Measurements from ENCODE around the gene ERI2. TPM values are rescaled to one million over a fixed set of nuclear protein-coding genes. Genes with fewer than 3 reads are reported as not detected.
A peak's percentile ranks its signal among the peaks of the same experiment; 100 is the strongest.

Gene ERI2, protein sequence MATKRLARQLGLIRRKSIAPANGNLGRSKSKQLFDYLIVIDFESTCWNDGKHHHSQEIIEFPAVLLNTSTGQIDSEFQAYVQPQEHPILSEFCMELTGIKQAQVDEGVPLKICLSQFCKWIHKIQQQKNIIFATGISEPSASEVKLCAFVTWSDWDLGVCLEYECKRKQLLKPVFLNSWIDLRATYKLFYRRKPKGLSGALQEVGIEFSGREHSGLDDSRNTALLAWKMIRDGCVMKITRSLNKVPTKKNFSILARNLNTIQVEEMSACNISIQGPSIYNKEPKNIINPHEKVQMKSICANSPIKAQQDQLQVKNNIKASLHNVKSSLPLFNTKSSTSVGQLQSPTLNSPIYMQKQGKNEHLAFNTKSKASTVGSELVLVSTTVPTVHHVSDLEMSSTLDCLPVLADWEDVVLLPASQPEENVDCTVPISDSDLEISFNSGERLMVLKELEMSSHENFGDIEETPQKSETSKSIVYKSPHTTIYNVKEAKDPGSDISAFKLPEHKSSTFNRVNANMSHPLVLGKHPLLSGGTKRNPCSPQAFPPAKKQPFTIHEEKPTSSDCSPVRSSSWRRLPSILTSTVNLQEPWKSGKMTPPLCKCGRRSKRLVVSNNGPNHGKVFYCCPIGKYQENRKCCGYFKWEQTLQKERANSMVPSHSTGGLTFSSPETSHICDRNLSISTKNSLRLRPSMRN
- 11.5 TPM for total RNA-seq

DNA sequence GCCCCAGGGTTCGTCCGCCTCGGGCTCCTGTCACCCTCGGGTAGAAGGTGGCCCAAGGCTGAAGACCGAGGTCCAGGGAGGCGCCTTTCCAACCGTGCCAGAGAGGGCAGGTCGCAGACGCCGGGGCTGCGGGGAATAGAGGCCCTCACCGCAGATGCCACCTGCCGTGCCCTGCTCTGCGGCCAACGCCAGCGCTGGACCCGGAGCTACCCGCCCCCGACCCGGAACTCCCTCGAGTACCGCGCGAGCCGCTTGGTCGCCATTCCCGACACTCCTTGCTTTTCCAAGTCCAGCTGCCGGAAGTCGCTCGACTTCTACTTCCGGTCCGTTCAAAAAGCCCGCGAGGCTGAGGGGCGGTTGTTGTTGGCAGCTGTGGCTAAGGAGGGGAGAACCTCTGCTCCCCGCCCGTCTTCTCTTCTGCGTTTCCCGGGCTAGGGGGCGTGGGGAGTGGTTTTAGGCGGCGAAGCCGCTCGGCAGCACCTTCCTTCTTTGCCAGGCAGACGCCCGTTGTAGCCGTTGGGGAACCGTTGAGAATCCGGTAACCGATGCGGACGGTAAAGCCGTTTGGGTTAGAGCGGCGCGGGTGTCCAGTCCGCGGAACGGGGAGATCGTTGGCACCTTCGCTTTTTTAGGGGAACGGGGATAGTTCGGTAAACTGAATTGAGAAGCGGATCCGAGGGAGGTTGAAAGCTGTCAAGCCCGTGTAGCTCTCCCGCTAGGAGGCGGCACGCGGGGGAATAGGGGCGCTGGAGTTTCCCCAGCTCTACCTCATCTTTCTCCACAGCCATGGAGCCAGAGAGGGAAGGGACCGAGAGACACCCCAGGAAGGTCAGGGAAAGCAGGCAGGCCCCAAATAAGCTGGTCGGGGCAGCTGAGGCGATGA, at the start of gene ERI2, which contains the start of gene REXO5:
TSS of gene ERI2 (minus strand) at position 305 of the 883 bp plus-strand sequence. CDS start at position 263, 42 bp downstream.
TSS of gene REXO5 (plus strand) at position 360 of the 883 bp plus-strand sequence. CDS start at position 787, 427 bp downstream.
- H3K4me1 ChIP-seq (ENCODE audit: control insufficient read depth in 3 of 3, insufficient read depth in 3 of 3, low read length in 3 of 3), result peaks cover 9 to 12% (median 10%) of the 10 kb centered on the region in 3 donors
- H3K9me3 ChIP-seq (ENCODE audit: control insufficient read depth in 3 of 3, low read length in 3 of 3), result no peaks in the 10 kb centered on the region
- no peaks in the 10 kb centered on the region for H3K27me3 ChIP-seq (ENCODE audit: control insufficient read depth in 3 of 3, insufficient read depth in 3 of 3, low read length in 3 of 3)
- H3K4me3 ChIP-seq (ENCODE audit: low read length in 3 of 3), result peak within 1 kb of the TSS; percentile 93 to 98 (median 93)
- peak within 1 kb of the TSS; percentile 76 for H3K27ac ChIP-seq (ENCODE audit: low read depth, low read length)
- peak within 1 kb of the TSS; percentile 89 to 97 (median 94) for H3K9ac ChIP-seq (ENCODE audit: low read depth in 1 of 3, low read length in 3 of 3)
- peaks cover 0 to 4% (median 0%) of the 10 kb centered on the region in 3 donors for H3K36me3 ChIP-seq (ENCODE audit: control insufficient read depth in 3 of 3, insufficient read depth in 3 of 3, low read length in 3 of 3)

DNA sequence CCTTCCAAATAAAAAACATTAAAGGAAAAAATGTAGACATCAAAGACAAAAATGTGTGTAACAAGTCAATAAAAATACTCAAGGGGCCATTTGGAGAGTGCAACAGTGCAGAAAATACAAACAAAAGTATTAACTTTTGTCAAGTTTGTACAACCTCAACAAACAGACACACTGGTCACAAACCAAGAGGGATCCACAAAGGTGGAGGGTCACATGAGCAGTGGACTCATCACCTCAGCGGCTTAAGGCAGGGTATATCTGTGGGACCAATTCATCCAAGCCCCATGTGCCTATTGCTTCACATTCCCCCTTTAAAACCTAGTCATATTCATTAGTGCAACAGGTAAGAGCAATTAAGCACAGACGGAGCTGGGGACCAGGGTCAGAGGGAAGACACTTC, 48.7 kb upstream of the ERI2 start:
- Histone ChIP-seq H3K4me1 (ENCODE audit: control insufficient read depth in 3 of 3, insufficient read depth in 3 of 3, low read length in 3 of 3) (peaks cover 19 to 23% (median 22%) of the 10 kb centered on the region in 3 donors), H3K27ac (ENCODE audit: low read depth, low read length) (no peak overlapping the region), H3K9ac (ENCODE audit: low read depth in 1 of 3, low read length in 3 of 3) (no peak overlapping the region), H3K9me3 (ENCODE audit: control insufficient read depth in 3 of 3, low read length in 3 of 3) (no peaks in the 10 kb centered on the region), H3K4me3 (ENCODE audit: low read length in 3 of 3) (no peak overlapping the region), H3K36me3 (ENCODE audit: control insufficient read depth in 3 of 3, insufficient read depth in 3 of 3, low read length in 3 of 3) (peaks cover 2 to 10% (median 6%) of the 10 kb centered on the region in 3 donors), H3K27me3 (ENCODE audit: control insufficient read depth in 3 of 3, insufficient read depth in 3 of 3, low read length in 3 of 3) (no peaks in the 10 kb centered on the region)

- Histone ChIP-seq H3K36me3 (ENCODE audit: control insufficient read depth in 3 of 3, insufficient read depth in 3 of 3, low read length in 3 of 3) (peaks cover 2 to 6% (median 3%) of the 10 kb centered on the region in 3 donors), H3K9me3 (ENCODE audit: control insufficient read depth in 3 of 3, low read length in 3 of 3) (no peaks in the 10 kb centered on the region), H3K27me3 (ENCODE audit: control insufficient read depth in 3 of 3, insufficient read depth in 3 of 3, low read length in 3 of 3) (no peaks in the 10 kb centered on the region), H3K4me1 (ENCODE audit: control insufficient read depth in 3 of 3, insufficient read depth in 3 of 3, low read length in 3 of 3) (peaks cover 15 to 20% (median 19%) of the 10 kb centered on the region in 3 donors), H3K4me3 (ENCODE audit: low read length in 3 of 3) (no peak overlapping the region), H3K27ac (ENCODE audit: low read depth, low read length) (no peak overlapping the region), H3K9ac (ENCODE audit: low read depth in 1 of 3, low read length in 3 of 3) (no peak overlapping the region)
Observed at GRCh38 chr16:20853981-20854620, 47.8 kb upstream of the ERI2 start.

GRCh38 chr16:20853143-20853542, 46.9 kb upstream of the ERI2 start:
- Histone ChIP-seq H3K9ac (ENCODE audit: low read depth in 1 of 3, low read length in 3 of 3) (no peak overlapping the region), H3K27me3 (ENCODE audit: control insufficient read depth in 3 of 3, insufficient read depth in 3 of 3, low read length in 3 of 3) (no peaks in the 10 kb centered on the region), H3K36me3 (ENCODE audit: control insufficient read depth in 3 of 3, insufficient read depth in 3 of 3, low read length in 3 of 3) (peaks cover 2 to 6% (median 3%) of the 10 kb centered on the region in 3 donors), H3K27ac (ENCODE audit: low read depth, low read length) (no peak overlapping the region), H3K4me1 (ENCODE audit: control insufficient read depth in 3 of 3, insufficient read depth in 3 of 3, low read length in 3 of 3) (peaks cover 15 to 20% (median 19%) of the 10 kb centered on the region in 3 donors), H3K9me3 (ENCODE audit: control insufficient read depth in 3 of 3, low read length in 3 of 3) (no peaks in the 10 kb centered on the region), H3K4me3 (ENCODE audit: low read length in 3 of 3) (no peak overlapping the region)

- Histone ChIP-seq H3K4me1 (ENCODE audit: control insufficient read depth in 3 of 3, insufficient read depth in 3 of 3, low read length in 3 of 3) (peaks cover 15 to 21% (median 20%) of the 10 kb centered on the region in 3 donors), H3K27ac (ENCODE audit: low read depth, low read length) (peak overlapping the region; percentile 15)
Observed at GRCh38 chr16:20851601-20852000, 45.3 kb upstream of the ERI2 start.

DNA sequence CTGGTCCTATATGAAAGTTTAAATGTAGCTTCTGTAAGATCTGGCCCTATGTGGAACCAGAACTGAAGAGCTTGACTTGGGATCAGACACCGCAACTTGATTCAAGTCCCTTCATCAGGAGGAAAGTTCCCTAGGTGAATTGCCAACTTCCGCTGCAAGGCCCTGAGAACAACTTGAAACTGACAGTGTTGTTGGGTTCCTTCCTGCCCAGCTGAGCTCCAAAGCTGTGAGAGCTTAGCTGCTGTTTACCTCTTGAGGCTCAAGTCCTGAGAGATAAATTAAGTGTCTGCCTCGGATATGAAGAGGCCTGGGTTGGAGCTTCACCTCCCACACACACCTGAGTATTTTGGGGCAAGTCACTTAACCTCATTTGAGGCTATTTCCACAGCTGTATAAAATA, 44.7 kb upstream of the ERI2 start:
- Histone ChIP-seq H3K4me3 (ENCODE audit: low read length in 3 of 3) (no peak overlapping the region), H3K9me3 (ENCODE audit: control insufficient read depth in 3 of 3, low read length in 3 of 3) (no peaks in the 10 kb centered on the region), H3K27me3 (ENCODE audit: control insufficient read depth in 3 of 3, insufficient read depth in 3 of 3, low read length in 3 of 3) (no peaks in the 10 kb centered on the region), H3K4me1 (ENCODE audit: control insufficient read depth in 3 of 3, insufficient read depth in 3 of 3, low read length in 3 of 3) (peaks cover 21 to 27% (median 26%) of the 10 kb centered on the region in 3 donors), H3K9ac (ENCODE audit: low read depth in 1 of 3, low read length in 3 of 3) (peak overlapping the region in 1 of 3 donors; percentile 40), H3K27ac (ENCODE audit: low read depth, low read length) (peak overlapping the region; percentile 15), H3K36me3 (ENCODE audit: control insufficient read depth in 3 of 3, insufficient read depth in 3 of 3, low read length in 3 of 3) (peaks cover 0 to 2% (median 0%) of the 10 kb centered on the region in 3 donors)

More at GRCh38 chr16:20851601-20852000, 45.3 kb upstream of the ERI2 start:
- Histone ChIP-seq H3K27me3 (ENCODE audit: control insufficient read depth in 3 of 3, insufficient read depth in 3 of 3, low read length in 3 of 3) (no peaks in the 10 kb centered on the region), H3K36me3 (ENCODE audit: control insufficient read depth in 3 of 3, insufficient read depth in 3 of 3, low read length in 3 of 3) (peaks cover 1 to 4% (median 2%) of the 10 kb centered on the region in 3 donors), H3K9me3 (ENCODE audit: control insufficient read depth in 3 of 3, low read length in 3 of 3) (no peaks in the 10 kb centered on the region), H3K4me3 (ENCODE audit: low read length in 3 of 3) (no peak overlapping the region), H3K9ac (ENCODE audit: low read depth in 1 of 3, low read length in 3 of 3) (peak overlapping the region in 1 of 3 donors; percentile 25)

DNA sequence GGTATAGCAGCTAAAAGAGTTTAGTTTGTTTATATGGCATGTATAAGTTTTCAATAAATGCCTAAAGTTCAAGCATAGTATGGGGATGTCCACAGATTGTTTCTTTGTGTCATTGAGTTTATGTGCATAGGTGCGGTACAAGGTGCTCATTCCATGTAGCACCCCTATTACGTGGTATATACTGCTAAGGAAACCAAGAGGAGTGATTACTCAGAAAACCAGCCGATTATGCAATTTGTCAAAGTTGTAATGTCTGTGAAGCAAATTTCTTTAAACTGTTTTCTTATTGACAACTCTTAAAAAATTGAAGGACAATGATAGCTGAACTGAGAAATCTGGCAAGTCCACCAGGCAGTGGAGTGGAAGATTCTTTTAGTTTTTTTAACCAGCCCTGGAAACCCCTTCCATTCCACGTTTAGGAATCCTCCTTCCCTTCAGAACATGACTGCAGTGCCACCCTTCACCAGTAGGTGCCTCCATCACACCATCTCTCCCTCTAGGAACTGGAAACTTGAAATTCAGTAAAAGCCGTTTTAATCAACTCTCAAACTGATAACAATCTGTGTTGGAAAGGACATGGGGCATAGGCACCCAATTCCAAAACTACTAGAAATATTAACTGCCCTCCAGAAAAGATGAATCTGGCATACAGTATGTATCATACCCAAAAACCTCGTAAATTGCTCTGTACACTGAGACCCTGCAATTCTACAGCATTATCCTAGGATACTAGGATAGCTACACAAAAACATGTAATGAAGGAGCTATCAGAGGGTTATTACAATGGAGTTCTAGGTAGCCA, 43.5 kb upstream of the ERI2 start:
- Histone ChIP-seq H3K27me3 (ENCODE audit: control insufficient read depth in 3 of 3, insufficient read depth in 3 of 3, low read length in 3 of 3) (no peaks in the 10 kb centered on the region), H3K4me1 (ENCODE audit: control insufficient read depth in 3 of 3, insufficient read depth in 3 of 3, low read length in 3 of 3) (peaks cover 24 to 35% (median 31%) of the 10 kb centered on the region in 3 donors), H3K4me3 (ENCODE audit: low read length in 3 of 3) (no peak overlapping the region), H3K9me3 (ENCODE audit: control insufficient read depth in 3 of 3, low read length in 3 of 3) (no peaks in the 10 kb centered on the region), H3K27ac (ENCODE audit: low read depth, low read length) (no peak overlapping the region), H3K36me3 (ENCODE audit: control insufficient read depth in 3 of 3, insufficient read depth in 3 of 3, low read length in 3 of 3) (no peaks in the 10 kb centered on the region), H3K9ac (ENCODE audit: low read depth in 1 of 3, low read length in 3 of 3) (no peak overlapping the region)

DNA sequence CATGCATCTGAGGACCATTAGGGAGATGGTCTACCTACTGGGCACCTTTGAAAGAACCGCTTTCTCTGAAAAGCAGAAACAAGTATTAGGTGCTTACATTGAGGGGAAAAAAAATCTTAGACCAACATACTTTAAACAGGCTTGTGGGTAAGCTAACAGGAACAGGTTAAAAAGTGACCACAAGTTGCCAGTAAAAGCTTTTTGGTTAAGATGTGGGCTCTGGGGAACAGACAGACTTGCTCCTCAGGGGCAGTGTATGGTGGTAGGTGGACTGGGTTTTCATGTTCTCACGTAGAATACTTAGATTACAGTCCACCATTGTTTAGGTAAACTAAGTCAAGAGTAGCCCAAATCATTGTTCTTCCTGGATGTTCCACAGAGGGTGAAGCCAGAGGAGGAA, 41.3 kb upstream of the ERI2 start:
- H3K4me1 ChIP-seq (ENCODE audit: control insufficient read depth in 3 of 3, insufficient read depth in 3 of 3, low read length in 3 of 3), result peaks cover 24 to 33% (median 31%) of the 10 kb centered on the region in 3 donors
- H3K4me3 ChIP-seq (ENCODE audit: low read length in 3 of 3), result no peak overlapping the region
- no peak overlapping the region for H3K27ac ChIP-seq (ENCODE audit: low read depth, low read length)
- H3K9me3 ChIP-seq (ENCODE audit: control insufficient read depth in 3 of 3, low read length in 3 of 3), result no peaks in the 10 kb centered on the region
- no peak overlapping the region for H3K9ac ChIP-seq (ENCODE audit: low read depth in 1 of 3, low read length in 3 of 3)
- H3K27me3 ChIP-seq (ENCODE audit: control insufficient read depth in 3 of 3, insufficient read depth in 3 of 3, low read length in 3 of 3), result no peaks in the 10 kb centered on the region
- H3K36me3 ChIP-seq (ENCODE audit: control insufficient read depth in 3 of 3, insufficient read depth in 3 of 3, low read length in 3 of 3), result no peaks in the 10 kb centered on the region
